ENCODE results near the gene CHCT1.

- TF ChIP-seq EZH2 (IDR thresholded peaks at IDR 0.05; ENCODE audit: low read length) (no peak), CTCF (optimal IDR thresholded peaks at IDR 0.05 in 1 of 3, IDR thresholded peaks at IDR 0.05 in 1 of 3, conservative IDR thresholded peaks at IDR 0.05 in 1 of 3; ENCODE audit: extremely low read depth in 1 of 3, insufficient read depth in 2 of 3, low read length in 3 of 3) (no peak)
Measured at GRCh38 chr17:60415146-60415545, 7.1 kb upstream of the CHCT1 start.

All from keratinocyte (primary cell).